Renal pelvis (tissue), 4 donors: ENCODE measurements around the gene BMPER. TPM values are rescaled to one million over a fixed set of nuclear protein-coding genes. Genes with fewer than 3 reads are reported as not detected.

Experiments
- DNase-seq: peaks from one replicate; pipeline ENCODE4 v3.0.0-alpha.2; 2013
- polyA plus RNA-seq, 3 donors: library from polyadenylated mRNA; unstranded; fragments of 120-200 nt; gene quantifications; one replicate each; pipeline ENCODE4 v1.2.1, GENCODE V29; 2013; ENCODE audit not compliant: insufficient read length in 3 of 3

BMPER gene
- polyA plus RNA-seq, 3 donors = 10.4 to 27.8 (median 20.4) TPM

GRCh38 chr7:34016876-34017275 is 111.5 kb downstream of the BMPER start:
- no peak for DNase-seq

- no peak for DNase-seq
Observed at GRCh38 chr7:34019301-34019790, 114.0 kb downstream of the BMPER start.

DNA sequence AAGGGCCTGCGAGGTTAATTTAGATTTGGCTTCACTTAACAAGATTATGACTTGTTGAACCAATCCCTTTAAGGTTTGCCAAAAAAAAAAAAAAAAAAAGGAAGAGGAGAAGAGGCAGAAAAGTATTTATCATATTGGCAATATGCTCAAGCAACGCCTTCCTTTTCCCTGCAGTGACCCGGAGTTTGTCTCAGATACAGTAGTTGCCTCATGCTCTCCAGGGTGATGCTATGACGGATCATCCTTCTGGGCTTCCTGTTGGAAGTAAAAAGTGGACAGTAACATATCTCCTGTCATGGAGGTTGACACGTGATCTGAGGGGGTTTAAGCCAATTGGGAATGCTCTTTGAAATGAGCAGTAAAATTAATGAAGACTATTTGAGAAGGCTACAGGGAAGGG is 117.3 kb downstream of the BMPER start:
- no peak for DNase-seq

GRCh38 chr7:34025600-34025999 is 120.3 kb downstream of the BMPER start:
- no peak for DNase-seq

- no peak for DNase-seq
Observed at GRCh38 chr7:34026481-34027190, 121.3 kb downstream of the BMPER start.

DNA sequence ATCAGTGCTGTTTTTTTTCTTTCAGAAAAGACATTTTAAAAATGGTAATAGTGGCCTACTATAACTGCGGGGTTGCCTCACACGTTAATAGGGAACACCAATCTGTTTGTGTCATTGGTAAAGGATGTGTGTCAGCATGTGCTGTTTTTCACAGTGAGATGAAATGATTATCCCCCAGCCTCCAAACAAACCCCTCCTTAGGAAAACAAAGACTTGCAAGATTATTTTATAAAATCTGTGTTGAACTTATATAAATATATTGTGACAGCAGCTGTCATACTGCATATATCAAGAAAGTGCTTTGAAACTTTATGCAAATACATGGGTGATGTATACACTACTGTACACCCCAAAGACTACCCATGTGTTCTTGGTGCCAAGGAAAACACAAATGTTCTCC is 125.8 kb downstream of the BMPER start:
- no peak for DNase-seq

DNA sequence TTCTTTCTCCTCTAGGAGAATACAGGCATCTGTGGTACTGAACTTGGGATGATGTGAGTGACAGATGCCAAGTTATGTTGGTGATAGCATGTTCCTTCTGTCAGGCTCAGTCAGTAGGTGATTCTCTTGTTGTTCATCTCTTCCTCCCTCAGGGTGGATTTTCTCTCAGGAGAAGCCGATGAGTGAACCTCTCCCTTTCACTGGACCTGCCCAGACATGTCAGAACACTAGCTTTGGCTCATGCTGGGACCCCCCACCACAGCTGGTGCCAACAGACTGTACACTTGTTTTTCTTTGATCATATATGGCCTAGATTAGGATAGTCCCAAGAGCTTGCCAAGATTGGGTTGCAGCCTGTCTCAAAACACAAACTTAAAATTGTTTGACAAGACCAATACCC is 129.4 kb downstream of the BMPER start:
- no peak for DNase-seq

DNA sequence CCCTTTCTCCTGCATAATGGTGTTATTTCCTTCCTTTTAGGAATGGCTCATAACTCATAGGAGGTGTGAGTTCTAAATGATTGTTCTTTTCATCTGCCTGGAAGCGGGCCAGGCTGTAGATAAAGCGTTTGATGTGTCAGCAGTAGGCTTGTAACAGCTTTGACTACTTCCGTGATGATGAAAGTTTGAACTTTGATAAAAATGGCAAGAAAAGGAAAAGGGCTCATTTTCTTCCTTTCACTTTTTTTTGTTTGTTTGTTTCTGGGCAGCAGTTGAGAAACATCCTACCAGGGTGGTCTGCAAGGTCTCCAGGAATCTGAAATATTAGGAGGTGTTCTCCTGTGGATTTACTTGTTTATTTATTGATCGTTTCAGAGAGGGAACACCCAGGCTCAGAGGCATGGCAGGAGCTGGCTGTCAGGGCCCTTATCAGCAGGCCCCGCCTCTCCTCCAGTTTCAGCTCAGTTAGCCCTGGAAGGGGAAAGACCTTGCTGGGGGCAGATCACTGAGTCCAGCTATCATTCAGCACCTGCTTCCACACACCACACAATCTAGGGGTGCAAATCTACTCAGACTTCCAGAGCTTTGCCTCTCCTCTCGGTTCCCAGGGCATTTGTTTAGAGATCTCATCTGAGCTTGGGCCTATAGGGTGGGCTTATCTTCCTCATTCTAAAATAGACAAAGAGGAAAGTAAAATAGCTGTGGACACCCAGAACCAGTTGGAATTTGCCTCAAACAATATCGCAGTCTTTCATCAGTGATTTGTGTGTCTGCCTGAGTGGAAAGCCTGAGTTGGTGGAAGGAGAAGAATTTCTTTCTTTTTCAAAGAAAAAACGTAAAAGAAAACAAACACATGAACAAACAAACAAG is 130.9 kb downstream of the BMPER start:
- DNase-seq = no peak

GRCh38 chr7:34036972-34037792 is 131.8 kb downstream of the BMPER start:
- DNase-seq = no peak

DNA sequence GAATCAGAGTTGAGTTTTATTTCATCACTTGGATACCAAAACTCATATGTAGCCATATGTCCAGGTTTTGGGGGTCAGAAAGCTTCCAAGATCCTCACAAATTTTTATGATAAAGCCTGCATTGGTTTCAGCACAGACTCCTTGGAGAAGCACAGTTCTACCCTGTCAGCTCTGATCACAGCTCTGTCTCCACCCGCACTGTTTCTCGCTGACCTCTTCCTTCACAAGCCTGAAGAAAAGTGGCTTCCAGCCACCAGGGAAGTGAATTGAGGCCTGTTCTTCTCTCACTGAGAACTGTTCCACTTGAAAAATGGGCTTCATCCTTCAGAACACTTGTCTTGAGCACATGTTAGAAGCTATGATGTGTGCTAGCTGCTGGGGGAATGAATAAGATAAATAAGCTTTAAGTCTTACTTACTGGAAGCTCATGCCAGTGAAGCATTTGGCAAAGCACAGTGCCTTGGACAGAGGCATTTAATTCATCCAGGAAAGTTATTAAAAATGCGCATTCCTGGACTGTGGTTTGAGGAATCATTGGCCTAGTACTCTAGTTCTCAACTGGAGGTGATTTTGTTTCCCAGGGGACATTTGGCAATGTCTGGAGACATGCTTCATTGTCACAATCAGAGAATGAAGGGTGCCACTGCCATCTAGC is 133.6 kb downstream of the BMPER start:
- DNase-seq = no peak

DNA sequence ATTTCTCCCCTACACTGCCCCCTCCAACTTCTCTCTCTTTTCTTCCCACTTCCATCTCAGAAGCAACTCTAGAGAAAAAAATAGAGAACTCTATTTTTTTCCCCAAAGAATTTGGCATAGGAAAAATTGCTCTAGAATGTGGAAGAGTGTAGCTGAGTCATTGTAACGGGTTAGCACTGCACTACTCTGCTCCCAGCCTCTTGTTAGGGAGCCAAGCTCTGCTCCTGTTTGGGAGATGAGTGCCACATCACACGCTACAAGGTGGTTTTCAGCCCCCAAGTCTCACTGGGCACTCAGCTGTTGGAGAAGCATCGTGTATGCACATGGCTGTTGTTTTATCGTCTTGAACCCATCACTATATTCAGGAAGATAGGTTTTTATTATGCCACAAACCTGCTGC is 136.4 kb downstream of the BMPER start:
- DNase-seq = no peak

GRCh38 chr7:34042406-34042805 is 137.1 kb downstream of the BMPER start:
- DNase-seq = no peak

DNA sequence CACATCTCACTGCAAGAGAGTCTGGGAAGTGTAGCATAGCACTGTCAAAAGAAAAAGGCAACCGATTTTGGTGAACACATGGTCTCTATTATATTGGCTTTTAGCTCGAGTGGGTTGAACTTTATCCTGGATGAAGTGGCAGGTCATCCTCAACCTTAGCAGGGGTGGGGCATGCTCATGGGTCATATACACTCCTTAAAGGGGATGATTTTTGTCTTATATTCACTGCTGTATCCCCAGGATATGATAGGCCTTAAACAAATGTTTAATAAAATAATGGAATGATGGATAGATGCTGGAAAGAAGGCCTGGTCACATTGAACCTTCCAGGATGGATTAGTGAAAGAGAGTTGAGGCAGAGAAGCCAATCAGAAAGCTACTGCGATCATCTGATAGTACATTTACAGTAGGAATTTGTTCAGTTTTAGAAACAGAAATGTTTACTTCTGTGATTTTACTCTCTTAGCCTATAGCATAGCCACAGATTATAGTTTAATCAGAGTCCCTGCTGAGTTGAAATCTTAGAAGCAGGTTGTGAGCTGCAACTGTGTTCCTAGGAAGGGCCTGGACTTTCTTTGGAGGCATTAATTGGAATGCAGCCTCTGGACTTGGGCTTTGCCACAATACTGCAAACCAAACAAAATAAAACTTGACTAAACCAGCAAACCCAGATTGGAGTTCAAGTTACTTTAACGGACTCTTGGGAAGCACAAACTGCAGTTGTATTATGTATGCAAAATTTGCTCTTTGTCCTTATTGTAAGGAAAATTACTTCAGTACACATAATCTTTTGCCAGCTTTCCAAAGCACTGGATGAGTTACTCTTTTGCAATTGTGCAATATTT is 138.3 kb downstream of the BMPER start:
- DNase-seq = no peak

GRCh38 chr7:34044306-34044643 is 138.9 kb downstream of the BMPER start:
- DNase-seq = no peak

GRCh38 chr7:34044734-34045353 is 139.5 kb downstream of the BMPER start:
- DNase-seq = no peak

DNA sequence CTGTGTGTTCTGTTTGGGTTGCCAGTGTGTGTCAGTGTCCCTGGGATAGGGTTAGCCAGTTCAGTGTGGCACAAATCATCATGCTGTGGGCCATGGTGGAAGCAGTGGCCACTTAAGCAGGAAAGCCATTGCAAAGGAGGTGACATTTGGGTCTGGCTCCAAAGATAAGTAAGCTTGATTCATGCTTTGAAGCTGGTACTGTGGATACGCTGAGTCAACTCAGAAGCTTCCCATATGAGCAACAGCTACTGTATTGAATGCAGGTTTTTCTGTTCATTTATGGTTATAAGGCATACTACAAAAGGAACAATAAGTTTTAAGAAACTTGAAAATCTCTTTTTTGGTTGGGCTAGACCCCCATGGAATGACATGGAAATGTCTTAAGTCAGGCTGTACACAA is 143.1 kb downstream of the BMPER start:
- DNase-seq = no peak

DNA sequence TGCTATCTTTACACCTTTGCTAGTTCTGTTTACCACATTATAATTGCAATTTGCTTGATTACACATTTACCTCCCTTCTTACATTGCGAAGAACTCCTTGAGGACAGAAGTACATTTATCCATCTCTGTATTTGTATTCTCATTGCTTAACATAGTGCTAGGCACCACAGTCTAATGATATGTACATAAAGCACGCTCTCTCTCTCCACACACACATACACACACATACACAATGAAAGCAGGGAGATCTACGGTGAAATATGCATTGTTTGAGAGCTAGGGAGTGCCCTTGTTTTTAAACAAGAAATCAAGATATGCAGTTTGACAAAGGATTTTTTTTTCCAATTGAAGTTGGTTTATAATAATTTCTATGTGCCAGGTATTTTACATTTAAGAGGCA is 148.7 kb downstream of the BMPER start:
- no peak for DNase-seq

- no peak for DNase-seq
Observed at GRCh38 chr7:34057136-34057535, 151.8 kb downstream of the BMPER start.

GRCh38 chr7:34057956-34058355 is 152.6 kb downstream of the BMPER start:
- DNase-seq = no peak

GRCh38 chr7:34058801-34059135 is 153.4 kb downstream of the BMPER start:
- no peak for DNase-seq
